Stomach (tissue), 9 donors: ENCODE measurements around the gene SORL1. TPM values are rescaled to one million over a fixed set of nuclear protein-coding genes. Genes with fewer than 3 reads are reported as not detected.

ENCODE experiments used
- DNase-seq, 2 donors: peaks; one replicate each; pipeline versions ENCODE4 v3.0.0 to v3.0.0-alpha.2; 2013 to 2019
- H3K27ac ChIP-seq, 5 donors: fragments of 200-600 bp in 4 of 5; sonication (generic) in 4 of 5; one replicate each; pipeline ENCODE4 v1.5.1; 2013 to 2019; ENCODE audit warnings: mild to moderate bottlenecking in 1 of 5, moderate library complexity in 1 of 5
- H3K27me3 ChIP-seq, 3 donors: fragments of 200-600 bp; sonication (generic); one replicate each; pipeline ENCODE4 v1.5.1; 2017 to 2019; ENCODE audit warnings: mixed run types in 1 of 3
- H3K36me3 ChIP-seq, 4 donors: fragments of 200-600 bp; sonication (generic); 1 replicate in 3 of 4; 2 replicates in 1 of 4; pipeline ENCODE4 v1.5.1; 2016 to 2019
- H3K4me1 ChIP-seq, 4 donors: fragments of 200-600 bp; sonication (generic); one replicate each; pipeline ENCODE4 v1.5.1; 2016 to 2019
- H3K4me3 ChIP-seq, 4 donors: fragments of 200-600 bp; sonication (generic) in 3 of 4; one replicate each; pipeline ENCODE4 v1.5.1; 2016 to 2019; ENCODE audit warnings: mild to moderate bottlenecking in 1 of 4
- H3K9me3 ChIP-seq, 4 donors: fragments of 200-600 bp; sonication (generic); one replicate each; pipeline ENCODE4 v1.5.1; 2016 to 2019
- EP300 ChIP-seq: sonication (generic); formaldehyde crosslinking; IDR thresholded peaks from one replicate; pipeline ENCODE4 v1.6.1; 2017; ENCODE audit warnings: antibody characterized with exemption
- POLR2A ChIP-seq, 4 donors: fragments of 450-650 bp; IDR thresholded peaks; one replicate each; pipeline ENCODE4 v1.6.1; 2016; ENCODE audit warnings: antibody characterized with exemption in 4 of 4, control low read depth in 2 of 4, mild to moderate bottlenecking in 1 of 4, moderate library complexity in 1 of 4
- POLR2AphosphoS5 ChIP-seq, 3 donors: sonication (generic); formaldehyde crosslinking; IDR thresholded peaks; one replicate each; pipeline ENCODE4 v1.6.1; 2016; ENCODE audit warnings: antibody characterized with exemption in 3 of 3
- WGBS, 5 donors: extraction: QIAGEN DNeasy Blood & Tissue Kit in 3 of 5; methylation state at CpG; one replicate each; pipeline versions ENCODE4 v1.1.5 to v1.1.7; 2013 to 2018; 5-methylcytosine and 5-hydroxymethylcytosine counted together
- intact Hi-C: fragments of 100-400 bp; cut with DNase I; formaldehyde crosslinking; loops from one replicate; pipeline ENCODE4 v1.15.1; 2023; ENCODE audit warnings: low total_unique reads
- polyA plus RNA-seq, 3 donors: library from polyadenylated mRNA; stranded (reverse); fragments of 200-250 nt; gene quantifications; one replicate each; pipeline ENCODE4 v1.2.3, GENCODE V29; 2013
- total RNA-seq, 5 donors: library from RNA; depleted of rRNA; stranded (reverse); fragments of >200 nt; gene quantifications; one replicate each; pipeline versions ENCODE4 v1.1.0 to v1.2.3, GENCODE V29; 2014 to 2016
- TF ChIP-seq, protein P1 (sequence below), 7 experiments: fragments of 450-650 bp in 4 of 7; fragments of 200-600 bp in 3 of 7; sonication (generic) in 3 of 7; IDR thresholded peaks; one replicate each; pipeline ENCODE4 v1.5.1; 2016 to 2019; ENCODE audit warnings: antibody characterized with exemption in 7 of 7, control low read depth in 2 of 7, mild to moderate bottlenecking in 1 of 7
- donor health status: healthy with polysubstance abuse.
- donor health status: Bipolar disorder and iron deficiency.
- donor health status: healthy.

The SORL1 gene
- total and polyA plus RNA-seq, 8 donors: 0.76 to 161 (median 18.2) TPM

DNA sequence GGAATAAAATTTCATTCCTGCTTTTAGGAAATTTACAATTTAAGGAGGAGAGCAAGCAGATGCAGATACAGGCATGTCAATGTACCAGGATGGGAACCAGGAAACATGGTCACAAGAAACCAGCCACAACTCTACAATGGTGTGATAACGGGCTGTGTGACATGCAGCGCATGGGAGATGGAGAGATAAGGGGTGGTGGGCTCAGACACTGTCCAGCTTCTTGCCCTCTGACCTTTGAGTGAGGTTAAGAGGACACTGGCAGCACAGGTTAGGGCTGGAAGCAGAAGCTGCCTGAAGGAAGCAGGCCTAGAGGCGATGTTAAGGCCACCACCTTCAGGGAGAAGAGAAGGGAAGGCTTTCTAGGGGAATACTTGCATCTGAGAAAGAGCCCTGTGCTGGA is 3.0 kb downstream of the SORL1 start:
- peaks cover 0 to 10% (median 3%) of the 10 kb centered on the region in 3 donors for H3K27me3 ChIP-seq
- WGBS, 5 donors: 77 to 93% (median 82%) methylated on average over 3 of the region's 3 CpGs
- H3K36me3 ChIP-seq: no peaks in the 10 kb centered on the region
- H3K9me3 ChIP-seq: no peaks in the 10 kb centered on the region
- no peak overlapping the region for H3K27ac ChIP-seq
- TF ChIP-seq, protein P1, sequence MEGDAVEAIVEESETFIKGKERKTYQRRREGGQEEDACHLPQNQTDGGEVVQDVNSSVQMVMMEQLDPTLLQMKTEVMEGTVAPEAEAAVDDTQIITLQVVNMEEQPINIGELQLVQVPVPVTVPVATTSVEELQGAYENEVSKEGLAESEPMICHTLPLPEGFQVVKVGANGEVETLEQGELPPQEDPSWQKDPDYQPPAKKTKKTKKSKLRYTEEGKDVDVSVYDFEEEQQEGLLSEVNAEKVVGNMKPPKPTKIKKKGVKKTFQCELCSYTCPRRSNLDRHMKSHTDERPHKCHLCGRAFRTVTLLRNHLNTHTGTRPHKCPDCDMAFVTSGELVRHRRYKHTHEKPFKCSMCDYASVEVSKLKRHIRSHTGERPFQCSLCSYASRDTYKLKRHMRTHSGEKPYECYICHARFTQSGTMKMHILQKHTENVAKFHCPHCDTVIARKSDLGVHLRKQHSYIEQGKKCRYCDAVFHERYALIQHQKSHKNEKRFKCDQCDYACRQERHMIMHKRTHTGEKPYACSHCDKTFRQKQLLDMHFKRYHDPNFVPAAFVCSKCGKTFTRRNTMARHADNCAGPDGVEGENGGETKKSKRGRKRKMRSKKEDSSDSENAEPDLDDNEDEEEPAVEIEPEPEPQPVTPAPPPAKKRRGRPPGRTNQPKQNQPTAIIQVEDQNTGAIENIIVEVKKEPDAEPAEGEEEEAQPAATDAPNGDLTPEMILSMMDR (IDR thresholded peaks at IDR 0.05): no peak
- TF ChIP-seq POLR2A (IDR thresholded peaks at IDR 0.05): no peak
- TF ChIP-seq EP300: no peak
- TF ChIP-seq POLR2AphosphoS5 (IDR thresholded peaks at IDR 0.05): no peak
- peaks cover 0 to 53% (median 37%) of the 10 kb centered on the region in 4 donors for H3K4me1 ChIP-seq
- no peak for DNase-seq
- H3K4me3 ChIP-seq: peak overlapping the region in 1 of 4 donors; percentile 83
- intact Hi-C loops: no loop called here

DNA sequence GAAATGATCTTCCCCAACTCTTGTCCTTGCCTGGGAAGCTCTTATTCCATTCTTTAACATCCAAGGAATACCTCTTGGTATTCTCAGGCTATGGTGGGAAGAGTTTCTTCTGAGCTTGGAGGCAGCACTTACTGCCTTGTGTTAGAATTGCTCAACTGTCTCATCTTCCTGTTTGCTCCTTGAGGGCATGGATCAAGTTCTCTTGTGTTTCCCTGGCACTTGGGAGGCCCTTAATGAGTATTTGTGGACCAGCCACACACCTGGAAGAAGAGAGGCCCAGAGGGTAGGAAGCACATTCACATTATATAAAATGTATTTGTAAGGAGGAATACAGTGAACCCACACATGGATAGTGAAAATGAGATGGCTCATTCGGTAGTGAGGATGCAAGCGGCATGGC is 4.0 kb downstream of the SORL1 start:
- H3K36me3 ChIP-seq: no peaks in the 10 kb centered on the region
- H3K27ac ChIP-seq: peak overlapping the region in 1 of 5 donors; percentile 24
- H3K4me3 ChIP-seq: no peak overlapping the region
- TF ChIP-seq, protein P1 (IDR thresholded peaks at IDR 0.05): no peak
- no peak for TF ChIP-seq POLR2A (IDR thresholded peaks at IDR 0.05)
- TF ChIP-seq POLR2AphosphoS5 (IDR thresholded peaks at IDR 0.05): no peak
- TF ChIP-seq EP300: no peak
- intact Hi-C loops: no loop called here
- H3K9me3 ChIP-seq: no peaks in the 10 kb centered on the region
- no peak for DNase-seq
- 93 to 98% (median 94%) methylated on average over 2 of the region's 2 CpGs for WGBS, 5 donors
- H3K27me3 ChIP-seq: peaks cover 0 to 10% (median 3%) of the 10 kb centered on the region in 3 donors
- H3K4me1 ChIP-seq: peaks cover 3 to 49% (median 32%) of the 10 kb centered on the region in 4 donors

DNA sequence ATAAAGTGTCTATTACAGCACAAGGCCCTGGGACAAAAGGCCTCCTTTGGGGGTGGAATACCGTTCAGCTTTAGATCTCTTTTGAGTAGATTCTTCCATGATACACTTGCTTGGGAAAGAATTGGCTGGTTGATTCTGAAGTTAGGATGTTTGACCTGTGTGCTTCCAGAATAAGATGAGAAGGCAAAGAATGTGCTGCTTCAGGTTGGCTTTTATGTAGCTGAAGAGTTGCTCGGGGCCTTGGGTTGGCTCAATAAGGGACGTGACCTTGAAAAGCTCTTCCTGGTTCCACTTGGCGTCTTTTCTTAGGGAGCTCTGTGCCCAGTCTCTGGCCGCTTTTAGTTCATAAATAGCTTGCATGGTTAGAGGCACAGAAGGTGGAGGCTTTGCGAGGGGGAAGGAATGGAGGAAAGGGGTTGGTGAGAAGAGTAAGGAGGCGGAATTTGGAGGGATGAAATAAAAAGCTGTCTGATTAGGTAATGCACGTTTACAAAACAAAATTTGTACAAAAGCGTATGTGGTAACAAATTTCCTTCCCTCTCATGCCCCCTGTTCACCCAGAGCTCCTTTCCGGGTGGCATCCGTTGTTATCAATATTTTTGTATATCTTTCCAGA is 4.8 kb downstream of the SORL1 start:
- WGBS, 5 donors: 63 to 80% (median 76%) methylated on average over 11 of the region's 11 CpGs
- H3K27ac ChIP-seq: peak overlapping the region in 1 of 5 donors; percentile 24
- intact Hi-C loops: no loop called here
- H3K27me3 ChIP-seq: peaks cover 0 to 6% (median 3%) of the 10 kb centered on the region in 3 donors
- no peak overlapping the region for H3K4me3 ChIP-seq
- no peak for DNase-seq
- H3K4me1 ChIP-seq: peaks cover 3 to 42% (median 25%) of the 10 kb centered on the region in 4 donors
- no peaks in the 10 kb centered on the region for H3K36me3 ChIP-seq
- TF ChIP-seq POLR2A (IDR thresholded peaks at IDR 0.05) (no peak), EP300 (no peak), POLR2AphosphoS5 (IDR thresholded peaks at IDR 0.05) (no peak)
- TF ChIP-seq, protein P1 (IDR thresholded peaks at IDR 0.05): no peak
- no peaks in the 10 kb centered on the region for H3K9me3 ChIP-seq

DNA sequence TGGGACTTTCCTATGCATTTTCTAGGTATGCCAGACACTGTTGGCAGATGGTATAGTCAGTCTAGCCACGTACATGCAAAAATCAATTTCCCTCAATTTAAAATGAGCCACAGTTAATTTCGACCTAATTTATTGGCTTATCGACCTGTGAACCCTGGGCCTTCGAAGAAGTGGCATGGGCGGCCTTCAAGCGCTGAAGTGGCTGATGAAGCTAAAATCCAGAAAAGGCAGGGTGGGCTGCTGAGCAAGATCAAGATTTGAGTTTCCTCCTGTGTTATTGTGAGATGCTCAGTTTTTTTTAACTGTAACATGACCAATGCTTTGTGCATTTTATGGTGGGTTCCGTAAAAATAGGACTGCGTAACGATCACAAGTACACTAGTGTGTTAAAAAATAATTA is 6.4 kb downstream of the SORL1 start:
- no peaks in the 10 kb centered on the region for H3K27me3 ChIP-seq
- H3K4me3 ChIP-seq: no peak overlapping the region
- no peaks in the 10 kb centered on the region for H3K36me3 ChIP-seq
- no peak overlapping the region for H3K27ac ChIP-seq
- no peaks in the 10 kb centered on the region for H3K9me3 ChIP-seq
- intact Hi-C loops: no loop called here
- no peak for DNase-seq
- TF ChIP-seq, protein P1 (IDR thresholded peaks at IDR 0.05): no peak
- TF ChIP-seq POLR2AphosphoS5 (IDR thresholded peaks at IDR 0.05): no peak
- no peak for TF ChIP-seq POLR2A (IDR thresholded peaks at IDR 0.05)
- no peak for TF ChIP-seq EP300
- WGBS, 5 donors: 95 to 97% (median 95%) methylated on average over 9 of the region's 9 CpGs
- peaks cover 3 to 36% (median 14%) of the 10 kb centered on the region in 4 donors for H3K4me1 ChIP-seq
